SU-DHL-6 (cell line): ENCODE data around the gene CYB5R2.

Experiments used
- CTCF ChIP-seq: fragments of 200-600 bp; sonication (generic); IDR thresholded peaks from one replicate; pipeline ENCODE4 v1.5.1; 2017; ENCODE audit warnings: antibody characterized with exemption, mild to moderate bottlenecking, low read length, moderate library complexity; ENCODE audit not compliant: insufficient read depth, poor library complexity, severe bottlenecking
- EZH2phosphoT487 ChIP-seq: fragments of 200-600 bp; sonication (generic), shearing (Covaris generic); conservative IDR thresholded peaks from 2 replicates; pipeline ENCODE4 v1.6.1; 2018; ENCODE audit warnings: mild to moderate bottlenecking, antibody characterized with exemption, low read length, moderate library complexity, mixed read lengths

GRCh38 chr11:7694235-7694634, 20.9 kb upstream of the CYB5R2 start:
- TF ChIP-seq CTCF (no peak), EZH2phosphoT487 (0 out of 2 replicates have a peak, but pooled peaks have one; percentile 30)
